ENCODE measurements around the gene FRYL. TPM values are rescaled to one million over a fixed set of nuclear protein-coding genes. Genes with fewer than 3 reads are reported as not detected.

FRYL gene
- total and polyA plus RNA-seq, 2 of the 8 experiments (the other 6 are each of a cell fraction or from before 2014, with no cell fraction given) = 8.0 to 36.5 TPM

- H4K91ac ChIP-seq (replicated peaks; ENCODE audit: insufficient read length, low read length) = no peak overlapping the region
- H4K5ac ChIP-seq (ENCODE audit: insufficient read length, low read depth, low read length) = no peak overlapping the region
- WGBS, 2 experiments (ENCODE audit: extremely low coverage in 1 of 2, insufficient coverage in 1 of 2, insufficient read length in 1 of 2, insufficient replicate concordance in 2 of 2, low coverage in 1 of 2, low lambda C conversion rate in 2 of 2, missing lambda C conversion rate in 1 of 2) = 94% methylated on average over 4 of the region's 4 CpGs; no CpG with 5 or more reads in 1 of the 2 experiments
- no peaks in the 10 kb centered on the region for H3K23me2 ChIP-seq (ENCODE audit: low read depth, low read length)
- no peak overlapping the region for H2BK5ac ChIP-seq (ENCODE audit: low read depth, low read length)
- DNase-seq (ENCODE audit: low read depth in 1 of 2, low spot score in 2 of 2) (no peak), FAIRE-seq (no peak)
- no peaks in the 10 kb centered on the region for H4K20me1 ChIP-seq (replicated peaks in 1 of 2; ENCODE audit: control insufficient read depth in 1 of 2, insufficient read depth in 2 of 2, low read length in 2 of 2)
- H3K4ac ChIP-seq (replicated peaks; ENCODE audit: insufficient read length, low read depth, low read length) = no peak overlapping the region
- no peak overlapping the region for H2BK20ac ChIP-seq (ENCODE audit: low read length)
- H3K14ac ChIP-seq (ENCODE audit: insufficient read length) = no peak overlapping the region
- H3K27me3 ChIP-seq (replicated peaks in 1 of 4; ENCODE audit: control insufficient read depth in 3 of 4, extremely low read depth in 1 of 4, insufficient read depth in 3 of 4, low read length in 3 of 4) = no peaks in the 10 kb centered on the region
- H3K4me2 ChIP-seq (ENCODE audit: insufficient read depth in 1 of 2, low read depth in 2 of 2, low read length in 2 of 2) = no peak overlapping the region
- H3K9ac ChIP-seq (replicated peaks in 1 of 4; ENCODE audit: extremely low read depth in 1 of 4, low read depth in 3 of 4, low read length in 3 of 4) = no peak overlapping the region
- no peak overlapping the region for H3K18ac ChIP-seq (ENCODE audit: extremely low read depth, low read length)
- no peak overlapping the region for H3K4me3 ChIP-seq (ENCODE audit: extremely low read depth in 1 of 4, insufficient read depth in 2 of 4, low read depth in 3 of 4, low read length in 4 of 4)
- no peak overlapping the region for H2AFZ ChIP-seq (ENCODE audit: low read length)
- no peak overlapping the region for H2BK120ac ChIP-seq (replicated peaks; ENCODE audit: low read depth, low read length)
- no peak overlapping the region for H2AK5ac ChIP-seq (ENCODE audit: low read depth, low read length)
- no peak overlapping the region for H4K8ac ChIP-seq (ENCODE audit: extremely low read depth, insufficient read depth, low read length)
- ChIA-PET CTCF (ENCODE audit: partially characterized antibody) (interaction anchor here (1.1 kb wide), 1 partner anchor 27 kb away, joined by 3 read pairs; no protein-coding TSS in a partner anchor), POLR2A (ENCODE audit: partially characterized antibody) (no interaction called here)
- H3K9me3 ChIP-seq (ENCODE audit: insufficient read depth in 2 of 2, low read depth in 1 of 2, low read length in 1 of 2) = no peaks in the 10 kb centered on the region
- no peaks in the 10 kb centered on the region for H3K79me2 ChIP-seq (ENCODE audit: control insufficient read depth in 1 of 2, insufficient read depth in 2 of 2, low read length in 2 of 2)
- no peak overlapping the region for H2BK15ac ChIP-seq (ENCODE audit: low read length)
- H3K23ac ChIP-seq (ENCODE audit: insufficient read length) = no peak overlapping the region
- H3K56ac ChIP-seq (replicated peaks; ENCODE audit: insufficient read length, low read depth, low read length) = no peak overlapping the region
- H2BK12ac ChIP-seq (ENCODE audit: low read depth, low read length) = no peak overlapping the region
- no peak overlapping the region for H3K27ac ChIP-seq (ENCODE audit: low read depth, low read length)
- no peaks in the 10 kb centered on the region; a peak in 1 of 8 replicates for H3K36me3 ChIP-seq (ENCODE audit: control insufficient read depth in 2 of 4, insufficient read depth in 4 of 4, low read length in 3 of 4)
- no peaks in the 10 kb centered on the region for H3K79me1 ChIP-seq (ENCODE audit: low read depth, low read length)
- H3K4me1 ChIP-seq (replicated peaks in 1 of 4; ENCODE audit: control insufficient read depth in 3 of 4, insufficient read depth in 4 of 4, low read length in 3 of 4) = no peaks in the 10 kb centered on the region
- no peak for TF ChIP-seq JUN (IDR thresholded peaks at IDR 0.05; ENCODE audit: low read depth, low read length)
- no peak for TF ChIP-seq GTF2F1 (IDR thresholded peaks at IDR 0.05; ENCODE audit: borderline replicate concordance, low read depth, low read length)
- no peak for TF ChIP-seq KDM1A (IDR thresholded peaks at IDR 0.05; ENCODE audit: borderline replicate concordance, low read length)
- TF ChIP-seq SP4 (IDR thresholded peaks at IDR 0.05; ENCODE audit: low read length) = no peak
- no peak for TF ChIP-seq CTBP2 (IDR thresholded peaks at IDR 0.05; ENCODE audit: borderline replicate concordance, insufficient read depth, insufficient read length, low read length)
- no peak for TF ChIP-seq CREB1 (IDR thresholded peaks at IDR 0.05)
- TF ChIP-seq TCF12 (IDR thresholded peaks at IDR 0.05; ENCODE audit: low read depth, low read length) = no peak
- no peak for TF ChIP-seq EP300 (IDR thresholded peaks at IDR 0.05; ENCODE audit: borderline replicate concordance in 1 of 2, low read depth in 2 of 2, low read length in 2 of 2)
- no peak for TF ChIP-seq SP1 (IDR thresholded peaks at IDR 0.05; ENCODE audit: low read depth, low read length)
- no peak for TF ChIP-seq YY1 (IDR thresholded peaks at IDR 0.05; ENCODE audit: low read depth, low read length)
- no peak for TF ChIP-seq SIN3A (conservative IDR thresholded peaks at IDR 0.05 in 1 of 2, IDR thresholded peaks at IDR 0.05 in 1 of 2; ENCODE audit: low read depth in 1 of 2, low read length in 2 of 2)
- no peak for TF ChIP-seq RBBP5 (IDR thresholded peaks at IDR 0.05; ENCODE audit: borderline replicate concordance, low read depth, low read length)
- no peak for TF ChIP-seq CHD1 (IDR thresholded peaks at IDR 0.05; ENCODE audit: low read depth, low read length)
- no peak for TF ChIP-seq MAFK (IDR thresholded peaks at IDR 0.05; ENCODE audit: low read depth, low read length)
- TF ChIP-seq FOSL1 (IDR thresholded peaks at IDR 0.05; ENCODE audit: insufficient read depth, low read depth, low read length) = no peak
- TF ChIP-seq SIRT6 (IDR thresholded peaks at IDR 0.05; ENCODE audit: low read length) = no peak
Measured at GRCh38 chr4:48604527-48604926, 175.6 kb downstream of the FRYL start.

Data from H1 (cell line).